Pancreas (tissue), 10 donors: ENCODE measurements around the gene DRG2. TPM values are rescaled to one million over a fixed set of nuclear protein-coding genes. Genes with fewer than 3 reads are reported as not detected.

ENCODE experiments used
- ATAC-seq, 4 donors: fragments of 200-7000 bp; cut with Tn5 transposase; one replicate each; pipeline versions ENCODE4 v1.8.0 to v1.9.1; 2020; ENCODE audit warnings: mild to moderate bottlenecking in 4 of 4, moderate library complexity in 4 of 4
- DNase-seq, 6 donors: peaks; one replicate each; pipeline ENCODE4 v3.0.0-alpha.2; 2020
- FAIRE-seq: peaks from 2 replicates; lab custom pipeline; 2012; peaks lifted over from hg19 to GRCh38; lab: Jason Lieb, UNC
- H3K27ac ChIP-seq, 4 donors: fragments of 200-600 bp; sonication (generic); 1 replicate in 3 of 4; 2 replicates in 1 of 4; pipeline versions ENCODE4 v1.5.0 to v1.8.0; 2020
- H3K27me3 ChIP-seq, 4 donors: fragments of 200-600 bp; one replicate each; pipeline ENCODE4 v1.8.0; 2021
- H3K36me3 ChIP-seq, 3 donors: fragments of 200-600 bp; sonication (generic) in 1 of 3; one replicate each; pipeline versions ENCODE4 v1.5.0 to v1.8.0; 2020 to 2021
- H3K4me1 ChIP-seq, 3 donors: fragments of 200-600 bp; one replicate each; pipeline ENCODE4 v1.8.0; 2021
- H3K4me3 ChIP-seq, 4 donors: fragments of 200-600 bp; sonication (generic) in 2 of 4; one replicate each; pipeline versions ENCODE4 v1.5.0 to v1.8.0; 2020 to 2021
- H3K9me3 ChIP-seq, 4 donors: fragments of 200-600 bp; one replicate each; pipeline ENCODE4 v1.8.0; 2021
- CTCF ChIP-seq, 4 donors: fragments of 200-600 bp; sonication (generic) in 3 of 4; IDR thresholded peaks; one replicate each; pipeline versions ENCODE4 v1.5.0 to v1.8.0; 2021; ENCODE audit warnings: antibody characterized with exemption in 4 of 4
- WGBS, 2 donors: extraction: QIAGEN DNeasy Blood & Tissue Kit; methylation state at CpG; one replicate each; pipeline ENCODE4 v1.1.7; 2013; 5-methylcytosine and 5-hydroxymethylcytosine counted together
- intact Hi-C, 3 donors: fragments of 100-400 bp; cut with DNase I; formaldehyde crosslinking; loops; one replicate each; pipeline versions ENCODE4 v1.11.1 to v1.14.2; 2022
- polyA plus RNA-seq, 2 donors: library from polyadenylated mRNA; stranded (reverse); fragments of 200-250 nt; gene quantifications; one replicate each; pipeline ENCODE4 v1.2.3, GENCODE V29; 2013
- total RNA-seq, 6 donors: library from RNA; stranded (reverse); fragmentation: NEBNext Ultra II Directional in 4 of 6; extraction: Animal tissue kit (Norgen Biotek cat#: 25700) in 4 of 6; gene quantifications; one replicate each; pipeline versions ENCODE4 v1.2.1 to v1.2.4, GENCODE V29; 2021 to 2023
- donor health status: healthy with polysubstance abuse.
- donor health status: DM: no; HTN: no; CAD: no; lungs with moderate emphysema.
- donor health status: DM: no; HTN: no; CAD: no.
- donor health status: control.
- donor health status: control.
- donor health status: Bipolar disorder and iron deficiency.
- donor health status: DM: yes; HTN: yes; CAD: no.
- donor health status: DM: no; HTN: no; CAD: no.
- donor health status: DM: no; HTN: no; CAD: no.
- donor health status: DM: yes; HTN: yes; CAD: no.

The DRG2 gene
- total and polyA plus RNA-seq, 8 donors: 13.4 to 46.9 (median 17.9) TPM

DNA sequence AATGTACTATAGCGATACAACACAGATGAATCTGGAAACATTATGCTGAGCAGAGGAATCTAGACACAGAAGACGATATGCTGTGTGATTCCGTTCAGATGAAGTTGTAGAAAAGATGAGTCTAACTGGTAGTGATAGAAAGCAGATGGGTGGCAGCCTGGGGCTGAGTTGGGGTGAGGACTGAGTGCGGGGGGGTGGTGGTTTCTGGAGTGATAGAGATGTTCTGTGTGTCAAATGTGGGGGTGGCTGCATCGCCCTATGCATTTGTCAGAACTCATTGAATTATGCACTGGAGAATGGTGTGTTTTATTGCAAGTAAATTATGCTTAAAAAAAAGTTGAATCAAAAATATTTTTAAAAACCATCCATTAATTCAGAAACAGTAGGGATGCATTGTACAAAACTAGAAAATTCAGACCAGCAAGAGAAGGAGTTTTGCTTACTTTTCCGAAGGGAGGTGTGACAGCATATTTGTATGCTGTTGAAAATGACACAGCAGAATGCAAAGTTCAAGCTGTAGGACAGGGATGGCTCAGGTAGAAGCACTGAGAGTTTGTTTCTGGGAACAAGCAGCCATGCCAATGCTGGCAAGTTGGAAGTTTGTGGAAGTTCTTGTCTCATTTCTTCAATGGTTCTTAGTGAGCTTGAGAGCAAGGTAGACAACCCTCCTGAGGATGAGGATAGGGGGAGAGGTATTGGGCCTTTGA, 13.0 kb upstream of the DRG2 start:
- Histone ChIP-seq H3K27me3 (no peaks in the 10 kb centered on the region), H3K27ac (no peak overlapping the region), H3K4me1 (no peaks in the 10 kb centered on the region), H3K9me3 (no peaks in the 10 kb centered on the region), H3K36me3 (no peaks in the 10 kb centered on the region), H3K4me3 (no peak overlapping the region)
- DNase-seq: no peak
- FAIRE-seq: no peak
- intact Hi-C loops: no loop called here
- no peak for ATAC-seq
- WGBS, 2 donors: 64 to 73% methylated on average over 6 of the region's 6 CpGs
- TF ChIP-seq CTCF (IDR thresholded peaks at IDR 0.05): no peak

DNA sequence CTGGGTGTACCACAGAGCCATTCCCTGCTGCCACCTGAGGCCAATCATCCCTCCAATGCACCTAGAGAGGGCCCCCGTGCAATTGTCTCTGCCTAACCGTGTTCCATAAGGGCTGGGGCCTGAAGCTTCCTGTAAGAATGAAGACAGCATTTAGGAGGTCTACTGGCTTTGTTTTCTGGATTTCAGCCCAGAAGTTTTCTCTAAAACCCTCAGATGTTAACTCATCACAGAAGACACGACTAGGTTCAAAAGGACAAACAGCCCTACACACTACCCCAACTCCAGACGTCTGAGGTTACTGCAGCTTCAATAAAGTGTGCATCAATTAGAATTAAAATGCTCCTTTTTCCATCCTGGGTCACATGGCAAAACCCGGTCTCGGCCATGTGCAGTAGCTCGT, 10.8 kb upstream of the DRG2 start:
- H3K4me3 ChIP-seq: no peak overlapping the region
- H3K27me3 ChIP-seq: no peaks in the 10 kb centered on the region
- no peaks in the 10 kb centered on the region for H3K9me3 ChIP-seq
- no peak for FAIRE-seq
- H3K4me1 ChIP-seq: no peaks in the 10 kb centered on the region
- DNase-seq: no peak
- no peak for ATAC-seq
- TF ChIP-seq CTCF (IDR thresholded peaks at IDR 0.05): no peak
- intact Hi-C loops: no loop called here
- no peaks in the 10 kb centered on the region for H3K36me3 ChIP-seq
- 66 to 71% methylated on average over 7 of the region's 7 CpGs for WGBS, 2 donors
- no peak overlapping the region for H3K27ac ChIP-seq

DNA sequence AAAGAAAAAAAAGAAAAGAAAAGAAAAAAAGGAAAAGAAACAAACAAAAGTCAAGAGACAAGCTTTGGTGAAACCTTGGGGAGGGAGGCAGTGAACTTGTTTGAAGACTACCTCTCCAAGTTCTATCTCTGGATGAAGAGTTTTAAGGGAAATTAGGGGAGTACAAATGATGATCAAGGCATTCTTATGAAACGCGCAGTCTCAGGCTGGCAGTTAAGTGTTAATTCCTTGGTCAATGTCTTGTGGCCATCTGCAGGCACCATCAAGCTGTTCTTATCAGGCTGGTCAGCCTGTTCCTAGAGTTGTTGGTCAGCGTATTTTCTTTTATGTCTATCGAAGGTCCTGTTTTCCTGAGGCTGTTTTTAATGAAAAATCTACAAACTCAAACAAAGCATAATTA, 8.2 kb upstream of the DRG2 start:
- DNase-seq (no peak), FAIRE-seq (no peak), ATAC-seq (no peak)
- intact Hi-C loops: no loop called here
- no peak for TF ChIP-seq CTCF (IDR thresholded peaks at IDR 0.05)
- H3K4me3 ChIP-seq: no peak overlapping the region
- WGBS, 2 donors: 53 to 55% methylated on average over 4 of the region's 4 CpGs
- no peaks in the 10 kb centered on the region for H3K4me1 ChIP-seq
- no peaks in the 10 kb centered on the region for H3K36me3 ChIP-seq
- H3K9me3 ChIP-seq: no peaks in the 10 kb centered on the region
- no peak overlapping the region for H3K27ac ChIP-seq
- no peaks in the 10 kb centered on the region for H3K27me3 ChIP-seq

- WGBS, 2 donors: 67 to 78% methylated on average over 4 of the region's 4 CpGs
- H3K4me3 ChIP-seq: no peak overlapping the region
- no peak for FAIRE-seq
These were observed 3.5 kb upstream of the DRG2 start for GRCh38 chr17:18084256-18084655.

More at GRCh38 chr17:18084256-18084655, 3.5 kb upstream of the DRG2 start:
- Histone ChIP-seq H3K4me1 (peaks cover 0 to 3% (median 0%) of the 10 kb centered on the region in 3 donors), H3K27me3 (no peaks in the 10 kb centered on the region), H3K27ac (no peak overlapping the region), H3K36me3 (no peaks in the 10 kb centered on the region), H3K9me3 (no peaks in the 10 kb centered on the region)
- no peak for DNase-seq
- ATAC-seq: no peak
- intact Hi-C loops: no loop called here
- no peak for TF ChIP-seq CTCF (IDR thresholded peaks at IDR 0.05)
